IMR-90 (cell line): ENCODE results near the gene SH2B3. TPM values are rescaled to one million over a fixed set of nuclear protein-coding genes. Genes with fewer than 3 reads are reported as not detected.

Experiments used
- ATAC-seq: fragments of 200-7000 bp; cut with Tn5 transposase; 2 replicates; pipeline ENCODE4 v1.9.1; 2020; ENCODE audit warnings: low read depth, mild to moderate bottlenecking, moderate library complexity
- BruUV-seq: library from RNA; stranded (reverse); fragments of 400-500 nt; replicated peaks from 2 replicates; lab custom pipeline; 2021; lab: Mats Ljungman, UMichigan
- CTCF ChIA-PET: fragments of 300-600 bp; formaldehyde crosslinking; extraction: SDS; loops from one replicate; lab custom pipeline; 2021; ENCODE audit warnings: antibody characterized with exemption; lab: Yijun Ruan, JAX
- POLR2A ChIA-PET: fragments of 300-600 bp; sonication (Branson Sonifier 250); formaldehyde crosslinking; loops from one replicate; lab custom pipeline; 2022; ENCODE audit warnings: antibody characterized with exemption; ENCODE audit not compliant: unreplicated experiment; lab: Charles Lee
- DNase-seq: peaks from one replicate; pipeline ENCODE4 v3.0.0; 2013
- H2AFZ ChIP-seq: replicated peaks from 2 replicates; pipeline ENCODE3; 2013; ENCODE audit warnings: low read length, mild to moderate bottlenecking; ENCODE audit not compliant: poor library complexity
- H2AK5ac ChIP-seq: 2 replicates; pipeline ENCODE4 v1.6.1; 2013; ENCODE audit warnings: low read depth, low read length, inconsistent platforms
- H2AK9ac ChIP-seq: replicated peaks from 2 replicates; pipeline ENCODE3; 2013; ENCODE audit warnings: mild to moderate bottlenecking, low read depth, low read length, moderate library complexity; ENCODE audit not compliant: poor library complexity
- H2BK120ac ChIP-seq: 2 replicates; pipeline ENCODE4 v1.6.1; 2013; ENCODE audit warnings: low read depth, low read length, inconsistent platforms
- H2BK15ac ChIP-seq: 3 replicates; pipeline ENCODE4 v1.6.1; 2013; ENCODE audit warnings: low read depth, low read length, inconsistent platforms
- H2BK20ac ChIP-seq: 2 replicates; pipeline ENCODE4 v1.6.1; 2013; ENCODE audit warnings: low read depth, mild to moderate bottlenecking, inconsistent platforms, low read length, moderate library complexity
- H2BK5ac ChIP-seq: 2 replicates; pipeline ENCODE4 v1.6.1; 2013; ENCODE audit warnings: mild to moderate bottlenecking, low read depth, low read length, inconsistent platforms; ENCODE audit not compliant: poor library complexity, severe bottlenecking
- H3K14ac ChIP-seq: replicated peaks from 2 replicates; pipeline ENCODE4 v1.6.1; 2013; ENCODE audit warnings: low read depth, low read length, inconsistent platforms
- H3K18ac ChIP-seq: 2 replicates; pipeline ENCODE4 v1.6.1; 2013; ENCODE audit warnings: low read depth, low read length, control low read depth
- H3K23ac ChIP-seq: 2 replicates; pipeline ENCODE4 v1.6.1; 2013; ENCODE audit warnings: low read depth, low read length, inconsistent platforms
- H3K27ac ChIP-seq: 2 replicates; pipeline ENCODE4 v1.5.1; 2013; ENCODE audit warnings: mild to moderate bottlenecking, control low read depth, low read length; ENCODE audit not compliant: insufficient read depth
- H3K27me3 ChIP-seq: 2 replicates; pipeline ENCODE4 v1.6.1; 2013; ENCODE audit warnings: low read length; ENCODE audit not compliant: control insufficient read depth, insufficient read depth
- H3K36me3 ChIP-seq: 2 replicates; pipeline ENCODE4 v1.6.1; 2013; ENCODE audit warnings: low read length, mixed read lengths; ENCODE audit not compliant: control insufficient read depth, insufficient read depth
- H3K4ac ChIP-seq: 2 replicates; pipeline ENCODE4 v1.6.1; 2013; ENCODE audit warnings: low read depth, low read length, inconsistent platforms
- H3K4me1 ChIP-seq: 2 replicates; pipeline ENCODE4 v1.6.1; 2013; ENCODE audit warnings: low read length, mixed read lengths; ENCODE audit not compliant: control insufficient read depth, insufficient read depth
- H3K4me2 ChIP-seq: 2 replicates; pipeline ENCODE4 v1.6.1; 2013; ENCODE audit warnings: low read depth, mild to moderate bottlenecking, control low read depth, low read length, moderate library complexity
- H3K4me3 ChIP-seq: 2 replicates; pipeline ENCODE4 v1.5.1; 2013; ENCODE audit warnings: low read depth, mild to moderate bottlenecking, control low read depth, low read length, moderate library complexity; ENCODE audit not compliant: insufficient read depth
- H3K56ac ChIP-seq: 2 replicates; pipeline ENCODE4 v1.6.1; 2013; ENCODE audit warnings: low read length, inconsistent platforms; ENCODE audit not compliant: insufficient read depth; ENCODE audit errors: extremely low read depth
- H3K79me1 ChIP-seq, 2 experiments: 2 replicates each; pipeline ENCODE4 v1.6.1; 2013; ENCODE audit warnings: low read length in 2 of 2, inconsistent platforms in 1 of 2, low read depth in 1 of 2
- H3K9ac ChIP-seq: 2 replicates; pipeline ENCODE4 v1.6.1; 2013; ENCODE audit warnings: low read depth, low read length, control low read depth
- H3K9me1 ChIP-seq: 2 replicates; pipeline ENCODE4 v1.6.1; 2013; ENCODE audit warnings: low read length, inconsistent platforms; ENCODE audit not compliant: insufficient read depth
- H3K9me3 ChIP-seq: 2 replicates; pipeline ENCODE4 v1.6.1; 2013; ENCODE audit warnings: low read length; ENCODE audit not compliant: control insufficient read depth, insufficient read depth
- H4K20me1 ChIP-seq: 2 replicates; pipeline ENCODE4 v1.6.1; 2013; ENCODE audit warnings: low read length, inconsistent platforms; ENCODE audit not compliant: insufficient read depth
- H4K5ac ChIP-seq: 2 replicates; pipeline ENCODE4 v1.6.1; 2013; ENCODE audit warnings: mild to moderate bottlenecking, low read depth, low read length, control low read depth
- H4K8ac ChIP-seq, 2 experiments: 2 replicates each; pipeline ENCODE4 v1.6.1; 2013; ENCODE audit warnings: low read depth in 2 of 2, low read length in 2 of 2, control low read depth in 1 of 2, inconsistent platforms in 1 of 2
- H4K91ac ChIP-seq: 2 replicates; pipeline ENCODE4 v1.6.1; 2013; ENCODE audit warnings: low read depth, low read length, inconsistent platforms; ENCODE audit not compliant: insufficient read depth
- ELK1 ChIP-seq: fragments of 150-350 bp; IDR thresholded peaks from 2 replicates; pipeline ENCODE4 v1.6.1; 2016; ENCODE audit warnings: low read depth, mild to moderate bottlenecking, low read length, moderate library complexity, borderline replicate concordance
- MXI1 ChIP-seq: IDR thresholded peaks from 2 replicates; pipeline ENCODE4 v1.6.1; 2012; ENCODE audit warnings: low read depth, mild to moderate bottlenecking, low read length, moderate library complexity, borderline replicate concordance
- SMC3 ChIP-seq: fragments of 150-350 bp; IDR thresholded peaks from 2 replicates; pipeline ENCODE4 v1.6.1; 2016; ENCODE audit warnings: low read depth, mild to moderate bottlenecking, antibody characterized with exemption, low read length, moderate library complexity
- WGBS, 2 experiments: methylation state at CpG; one replicate each; pipeline versions ENCODE4 v1.1.5 to v1.1.7; 2013; ENCODE audit warnings: missing lambda C conversion rate in 2 of 2; ENCODE audit not compliant: insufficient read length in 1 of 2; ENCODE audit errors: extremely low coverage in 2 of 2; 5-methylcytosine and 5-hydroxymethylcytosine counted together
- dilution Hi-C: fragments of 300-500 bp; cut with HindIII; formaldehyde crosslinking; loops from one replicate; pipeline ENCODE4 v1.14.3; 2018; ENCODE audit warnings: low sequenced_read_pairs; ENCODE audit not compliant: unreplicated experiment
- in situ Hi-C: fragments of 300-500 bp; cut with MboI; formaldehyde crosslinking; loops from 3 replicates; pipeline ENCODE4 v1.14.3; 2019; ENCODE audit warnings: low sequenced_read_pairs, inconsistent platforms, mixed read lengths
- intact Hi-C: fragments of 100-400 bp; cut with micrococcal nuclease; formaldehyde crosslinking; loops from 2 replicates; pipeline ENCODE4 v1.10.0; 2022
- polyA plus RNA-seq, 3 experiments: library from polyadenylated mRNA; depleted of rRNA; stranded (reverse); fragments of >200 nt; gene quantifications; 2 replicates each; pipeline ENCODE4 v1.2.3, GENCODE V29; 2012; ENCODE audit warnings: low replicate concordance in 1 of 3
- total RNA-seq: library from RNA; depleted of rRNA; stranded (reverse); fragments of >200 nt; gene quantifications from 2 replicates; pipeline ENCODE4 v1.2.3, GENCODE V29; 2012
- TF ChIP-seq, protein P1 (sequence below): fragments of 150-350 bp; IDR thresholded peaks from 2 replicates; pipeline ENCODE4 v1.6.1; 2017; ENCODE audit warnings: mild to moderate bottlenecking, antibody characterized with exemption, low read length, low read depth

SH2B3 gene
- total and polyA plus RNA-seq, 2 of the 4 experiments (the other 2 are of a cell fraction) = 9.3 to 20.2 TPM

- TF ChIP-seq, protein P1, sequence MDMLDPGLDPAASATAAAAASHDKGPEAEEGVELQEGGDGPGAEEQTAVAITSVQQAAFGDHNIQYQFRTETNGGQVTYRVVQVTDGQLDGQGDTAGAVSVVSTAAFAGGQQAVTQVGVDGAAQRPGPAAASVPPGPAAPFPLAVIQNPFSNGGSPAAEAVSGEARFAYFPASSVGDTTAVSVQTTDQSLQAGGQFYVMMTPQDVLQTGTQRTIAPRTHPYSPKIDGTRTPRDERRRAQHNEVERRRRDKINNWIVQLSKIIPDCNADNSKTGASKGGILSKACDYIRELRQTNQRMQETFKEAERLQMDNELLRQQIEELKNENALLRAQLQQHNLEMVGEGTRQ = no peak
- TF ChIP-seq MXI1 (no peak), ELK1 (no peak), SMC3 (no peak)
- dilution Hi-C loops (no loop called here), in situ Hi-C loops (no loop called here), intact Hi-C loops (loop anchor here (2.0 kb wide), 1 partner anchor 43 kb away; no protein-coding TSS in a partner anchor)
- Histone ChIP-seq H2AK5ac (peak overlapping the region; percentile 94), H2BK120ac (peak overlapping the region; percentile 45; the same call in 1 of the 2 replicates), H3K27ac (peak overlapping the region; percentile 87), H3K9ac (peak overlapping the region; percentile 89), H2BK20ac (peak overlapping the region; percentile 51; the same call in 1 of the 2 replicates), H3K9me3 (no peaks in the 10 kb centered on the region), H4K5ac (no peak overlapping the region), H2AK9ac (peak overlapping the region; percentile 99), H3K4ac (peak overlapping the region; percentile 89), H4K20me1 (peaks cover 23% of the 10 kb centered on the region), H3K23ac (peak overlapping the region; percentile 94), H3K14ac (peak overlapping the region; percentile 97), H3K4me3 (peak overlapping the region; percentile 55), H4K91ac (peak overlapping the region; percentile 88), H3K18ac (no peak overlapping the region), H3K9me1 (peaks cover 13% of the 10 kb centered on the region), H2BK15ac (no peak overlapping the region), H4K8ac (peak overlapping the region; percentile 22 to 63; a peak in 3 of 4 replicates), H3K4me1 (peaks cover 35% of the 10 kb centered on the region), H2BK5ac (peak overlapping the region; percentile 85), H2AFZ (peak overlapping the region; percentile 69), H3K79me1 (peaks cover 4 to 59% of the 10 kb centered on the region in 2 experiments; a peak in 3 of 4 replicates), H3K27me3 (no peaks in the 10 kb centered on the region), H3K56ac (peak overlapping the region; percentile 86; the same call in 1 of the 2 replicates), H3K4me2 (peak overlapping the region; percentile 74), H3K36me3 (no peaks in the 10 kb centered on the region)
- BruUV-seq = no TSS peak
- no peak for ATAC-seq
- ChIA-PET CTCF (interaction anchor here (1.3 kb wide), 1 partner anchor 44 kb away, joined by 4 read pairs; no protein-coding TSS in a partner anchor), POLR2A (no interaction called here)
- DNase-seq = no peak
- 62% methylated on average over 4 of the region's 9 CpGs; no CpG with 5 or more reads in 1 of the 2 experiments for WGBS, 2 experiments
Observed at GRCh38 chr12:111407377-111408115, 1.8 kb downstream of the SH2B3 start.
